ENCODE data around the gene WASHC2A.
"Not testable (repeated sequence)": the region's sequence is repeated elsewhere in the genome, so short reads cannot be mapped to it uniquely, and the experiment has no call there.

WASHC2A gene

DNA sequence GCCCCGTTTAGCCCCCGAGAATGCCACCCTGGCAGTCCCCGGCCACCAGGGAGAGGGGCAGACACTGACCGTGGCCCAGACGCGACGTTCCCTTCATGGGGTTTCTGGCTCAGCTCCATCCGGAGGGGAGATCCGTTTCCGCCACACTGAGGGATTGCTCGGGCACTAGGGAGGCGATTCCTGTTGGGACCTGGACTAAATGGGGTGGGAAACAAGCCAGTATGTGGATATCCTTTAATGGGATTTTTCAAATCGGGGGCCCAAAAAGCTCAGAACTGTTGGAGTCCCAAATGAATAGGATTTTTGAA lies 552 bp downstream of the WASHC2A start:
- DNase-seq (ENCODE audit: low read depth in 2 of 2) = not testable (repeated sequence)

DNA sequence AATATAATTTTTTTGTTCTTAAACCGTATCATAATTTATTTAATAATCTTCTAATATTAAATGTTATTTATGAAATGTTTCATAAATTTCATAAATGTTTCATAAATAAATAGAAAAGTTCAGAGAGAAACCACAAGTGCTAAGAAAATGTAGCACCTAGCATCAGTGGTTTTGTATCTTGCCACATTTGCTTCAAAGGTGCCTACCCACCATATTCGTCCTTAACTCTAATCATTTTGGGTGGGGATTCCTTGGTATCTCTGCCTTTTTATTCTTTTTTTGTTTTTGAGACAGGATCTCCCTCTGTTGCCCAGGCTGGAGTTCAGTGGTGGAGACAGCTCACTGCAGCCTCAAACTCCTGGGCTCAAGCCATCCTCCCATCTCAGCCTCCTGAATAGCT lies 7.4 kb downstream of the WASHC2A start:
- not testable (repeated sequence) for DNase-seq (ENCODE audit: low read depth in 2 of 2)

DNA sequence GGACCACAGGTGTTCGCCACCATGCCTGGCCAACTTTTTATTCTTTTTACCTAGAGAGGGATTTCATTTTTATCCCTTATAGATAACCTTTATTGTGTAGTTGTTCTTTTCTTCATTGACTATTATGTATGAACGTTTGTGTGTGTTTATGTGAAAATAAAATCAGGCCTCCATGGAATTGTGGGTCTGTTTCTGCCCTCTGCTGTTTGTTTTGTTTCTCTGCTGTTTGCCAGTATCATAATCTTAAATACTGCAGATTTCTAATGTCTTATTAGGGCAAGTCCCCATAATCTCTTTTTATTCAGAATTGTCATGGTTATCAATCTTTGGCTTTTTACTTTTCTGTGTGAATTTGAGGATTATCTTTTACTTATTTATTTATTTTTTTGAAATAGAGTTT lies 7.8 kb downstream of the WASHC2A start:
- not testable (repeated sequence) for DNase-seq (ENCODE audit: low read depth in 2 of 2)

DNA sequence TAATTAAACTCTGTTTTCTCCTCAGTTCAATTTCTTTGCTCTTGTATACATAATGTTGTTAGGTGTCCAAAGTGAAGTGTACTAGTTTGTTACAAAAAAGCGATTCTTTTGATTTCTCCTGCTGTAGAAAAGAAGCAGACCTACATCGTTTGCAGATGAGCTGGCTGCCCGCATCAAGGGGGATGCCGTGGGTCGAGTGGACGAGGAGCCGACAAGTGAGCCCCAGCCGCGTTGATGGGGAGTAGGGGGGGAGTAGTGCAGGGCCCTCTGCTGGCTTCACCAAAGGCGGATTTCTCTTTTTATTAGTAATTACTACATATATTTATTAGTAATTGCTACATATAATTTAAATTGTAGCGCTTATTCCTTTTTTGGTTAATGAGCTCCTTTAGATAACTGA lies 23.6 kb downstream of the WASHC2A start:
- DNase-seq (ENCODE audit: low read depth in 2 of 2) = not testable (repeated sequence)

DNA sequence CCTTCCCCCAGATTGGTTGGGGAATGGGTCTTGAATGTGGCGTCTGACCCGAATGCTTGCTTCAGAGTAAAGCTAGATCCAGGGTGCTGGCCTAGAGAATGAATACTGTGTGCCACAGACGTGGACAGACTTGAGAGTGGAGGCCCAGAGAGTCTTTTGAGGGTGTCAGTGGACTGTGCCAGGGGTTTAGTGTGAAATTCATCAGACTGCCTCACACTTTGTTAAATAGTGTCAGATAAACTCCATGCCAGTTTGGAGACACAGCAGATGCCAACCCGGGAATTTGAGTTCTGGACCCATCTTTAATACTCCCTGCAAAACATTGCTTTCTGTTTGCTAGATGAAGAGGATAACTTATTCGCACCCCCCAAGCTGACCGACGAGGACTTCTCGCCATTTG lies 25.2 kb downstream of the WASHC2A start:
- not testable (repeated sequence) for DNase-seq (ENCODE audit: low read depth in 2 of 2)

DNA sequence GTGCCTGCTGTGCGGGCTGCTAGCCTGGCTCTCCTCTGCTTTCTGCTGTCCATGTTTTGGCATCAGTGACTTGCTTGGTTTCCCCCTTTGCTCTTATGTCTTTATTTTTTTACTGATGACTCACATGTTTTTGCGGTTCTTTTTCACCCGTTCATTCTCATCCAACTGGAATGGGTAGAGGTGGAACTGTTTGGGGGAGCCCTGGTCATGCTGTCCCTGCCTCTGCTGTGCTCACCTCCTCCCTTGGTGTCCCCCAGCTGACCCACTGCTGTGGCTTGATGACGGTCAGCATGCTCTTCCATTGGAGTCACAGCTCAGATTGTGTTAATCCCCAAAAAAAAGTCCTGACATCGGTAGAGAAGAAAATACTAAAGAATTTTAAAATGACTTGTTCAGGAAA lies 26.9 kb downstream of the WASHC2A start:
- DNase-seq (ENCODE audit: low read depth in 2 of 2) = not testable (repeated sequence)

DNA sequence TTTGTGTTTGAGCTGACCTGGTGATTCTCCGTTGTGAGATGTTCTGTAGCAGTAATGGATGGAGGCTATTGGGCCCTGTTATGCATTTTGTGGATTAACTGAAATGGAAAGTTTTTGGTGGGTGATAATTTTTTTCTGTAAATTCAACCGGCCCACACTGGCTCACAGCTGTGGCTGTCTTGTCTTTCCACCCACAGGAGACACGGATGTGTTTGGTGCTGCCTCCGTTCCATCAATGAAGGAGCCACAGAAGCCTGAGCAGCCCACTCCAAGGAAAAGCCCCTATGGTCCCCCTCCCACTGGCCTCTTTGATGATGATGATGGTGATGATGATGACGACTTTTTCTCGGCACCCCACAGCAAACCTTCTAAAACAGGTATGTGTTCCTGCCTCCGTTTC lies 27.6 kb downstream of the WASHC2A start:
- not testable (repeated sequence) for DNase-seq (ENCODE audit: low read depth in 2 of 2)

DNA sequence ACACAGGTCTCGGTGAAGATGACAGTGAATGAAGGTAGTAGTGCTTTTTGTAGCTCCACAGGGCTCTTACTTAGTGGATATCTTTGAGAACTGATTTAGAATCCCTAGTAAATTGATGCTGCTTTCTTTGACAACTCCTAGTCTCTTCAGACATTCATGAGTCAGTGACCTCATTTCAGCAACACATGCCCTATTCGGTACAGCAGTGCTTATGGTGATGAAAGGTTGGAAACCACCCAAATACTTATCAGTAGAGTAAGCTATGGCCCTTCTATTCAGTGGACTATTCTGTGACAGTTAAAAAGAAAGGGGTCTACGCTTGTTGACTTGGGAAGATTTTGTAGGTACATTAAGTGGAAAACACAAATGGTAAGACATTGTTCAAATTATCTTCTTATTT lies 29.0 kb downstream of the WASHC2A start:
- DNase-seq (ENCODE audit: low read depth in 2 of 2) = not testable (repeated sequence)

DNA sequence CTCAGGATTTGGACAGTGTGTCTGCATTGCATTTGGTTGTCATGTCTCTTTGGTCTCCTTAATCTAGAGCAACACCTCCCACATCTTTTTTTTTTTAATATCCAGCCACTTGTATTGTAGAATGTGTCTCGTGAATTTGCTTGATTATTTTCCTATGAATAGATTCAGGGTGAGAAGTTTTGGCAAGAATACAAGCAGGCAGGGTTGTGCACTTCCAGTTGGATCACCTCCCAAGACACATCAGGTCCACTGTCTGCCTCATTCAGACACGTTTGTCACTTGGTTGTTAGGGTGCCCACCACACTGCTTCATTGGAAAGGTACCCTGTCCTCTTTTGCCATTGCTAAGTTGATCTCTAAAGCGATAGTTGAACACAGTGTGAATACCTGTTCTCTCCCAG lies 30.9 kb downstream of the WASHC2A start:
- DNase-seq (ENCODE audit: low read depth in 2 of 2) = not testable (repeated sequence)

DNA sequence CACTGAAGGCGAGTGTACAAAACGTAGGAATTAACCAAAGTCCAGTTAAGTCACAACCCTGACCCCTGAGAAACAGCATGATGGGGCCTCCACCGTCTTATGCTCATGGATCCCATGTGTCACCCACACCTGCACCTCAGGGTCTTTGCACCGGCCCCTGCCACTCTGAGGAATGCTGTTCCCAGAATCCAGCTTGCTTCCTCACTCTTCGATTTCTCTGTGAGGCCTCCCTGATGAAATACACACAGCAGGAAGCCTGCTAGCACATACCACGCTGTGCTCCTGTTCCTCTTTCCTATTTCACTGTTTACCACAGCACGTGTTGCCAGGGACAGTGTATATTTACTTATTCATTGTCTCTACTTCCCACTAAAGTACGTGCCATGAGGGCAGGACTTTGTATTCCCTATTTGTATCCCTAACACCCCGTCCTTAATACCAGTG lies 33.4 kb downstream of the WASHC2A start:
- not testable (repeated sequence) for DNase-seq (ENCODE audit: low read depth in 2 of 2)

DNA sequence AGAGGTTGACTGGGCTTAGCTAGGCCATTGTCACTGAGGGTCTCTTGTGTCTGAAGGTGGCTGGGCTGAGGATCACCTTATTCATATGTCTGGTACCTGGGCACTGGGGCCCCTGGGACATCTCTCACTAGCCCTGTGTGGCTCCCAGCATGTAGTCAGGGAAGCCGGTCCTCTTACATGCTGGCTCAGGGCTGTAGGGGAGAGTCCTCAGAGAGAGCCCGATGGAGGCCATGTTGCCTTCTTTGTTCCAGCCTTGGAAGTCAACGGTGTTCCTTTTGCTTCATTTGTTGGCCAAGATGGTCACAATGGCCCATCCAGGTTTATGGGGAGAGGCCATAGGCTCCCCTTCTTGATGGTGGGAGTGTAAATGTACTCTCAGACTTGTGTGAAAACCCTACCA lies 34.0 kb downstream of the WASHC2A start:
- DNase-seq (ENCODE audit: low read depth in 2 of 2) = not testable (repeated sequence)

DNA sequence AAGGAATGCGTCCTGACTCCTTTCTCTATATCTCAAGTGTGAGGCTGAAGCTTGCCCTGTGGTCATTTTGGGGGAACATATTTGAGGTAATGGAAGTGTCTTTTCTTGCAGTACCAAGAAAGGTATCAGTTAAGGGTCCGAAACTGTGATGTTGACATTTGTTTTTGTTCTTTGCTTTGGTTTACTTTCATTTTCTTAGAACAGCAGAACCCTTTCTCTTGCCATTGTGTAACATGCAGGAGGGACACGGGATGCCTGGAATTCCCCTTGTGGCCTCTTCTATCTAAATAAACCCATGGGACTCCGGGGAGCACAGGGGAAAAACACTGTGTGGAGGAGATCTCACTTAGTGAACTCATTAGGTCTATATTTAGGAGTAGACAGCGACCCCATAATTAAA lies 34.5 kb downstream of the WASHC2A start:
- not testable (repeated sequence) for DNase-seq (ENCODE audit: low read depth in 2 of 2)

DNA sequence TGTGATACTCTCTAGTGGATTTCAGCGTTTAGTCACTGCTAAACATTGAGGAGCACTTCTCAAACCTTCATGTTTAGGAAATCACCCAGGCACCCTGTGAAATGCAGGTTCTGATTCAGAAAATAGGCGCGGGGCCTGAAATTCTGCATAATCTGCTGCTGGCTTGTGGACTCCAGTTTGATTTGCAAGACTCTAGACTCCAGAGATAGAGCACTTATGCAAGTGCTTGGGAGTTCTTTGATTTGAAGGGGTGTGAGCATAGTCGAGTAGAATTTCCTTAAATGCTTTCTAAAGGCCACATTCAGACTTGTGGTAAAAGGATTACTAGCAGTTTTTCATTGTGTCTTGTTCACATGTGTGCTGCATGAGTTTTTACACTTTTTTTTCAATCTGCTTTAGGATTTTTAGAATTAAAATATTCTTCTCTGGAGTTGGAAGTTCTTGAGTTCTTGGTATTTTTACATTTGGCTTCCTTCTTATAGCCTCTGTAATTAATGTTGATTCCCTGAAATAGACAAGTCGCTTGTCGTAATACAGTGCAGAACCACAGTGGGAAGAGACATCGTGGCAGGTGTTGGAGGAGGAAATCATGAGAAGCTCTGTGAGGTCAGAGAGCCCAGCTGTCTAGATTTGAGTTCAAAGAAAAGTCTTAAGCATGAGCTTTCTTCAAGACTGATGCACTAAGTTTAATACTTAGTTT lies 41.4 kb downstream of the WASHC2A start:
- DNase-seq (ENCODE audit: low read depth in 2 of 2) = not testable (repeated sequence)

DNA sequence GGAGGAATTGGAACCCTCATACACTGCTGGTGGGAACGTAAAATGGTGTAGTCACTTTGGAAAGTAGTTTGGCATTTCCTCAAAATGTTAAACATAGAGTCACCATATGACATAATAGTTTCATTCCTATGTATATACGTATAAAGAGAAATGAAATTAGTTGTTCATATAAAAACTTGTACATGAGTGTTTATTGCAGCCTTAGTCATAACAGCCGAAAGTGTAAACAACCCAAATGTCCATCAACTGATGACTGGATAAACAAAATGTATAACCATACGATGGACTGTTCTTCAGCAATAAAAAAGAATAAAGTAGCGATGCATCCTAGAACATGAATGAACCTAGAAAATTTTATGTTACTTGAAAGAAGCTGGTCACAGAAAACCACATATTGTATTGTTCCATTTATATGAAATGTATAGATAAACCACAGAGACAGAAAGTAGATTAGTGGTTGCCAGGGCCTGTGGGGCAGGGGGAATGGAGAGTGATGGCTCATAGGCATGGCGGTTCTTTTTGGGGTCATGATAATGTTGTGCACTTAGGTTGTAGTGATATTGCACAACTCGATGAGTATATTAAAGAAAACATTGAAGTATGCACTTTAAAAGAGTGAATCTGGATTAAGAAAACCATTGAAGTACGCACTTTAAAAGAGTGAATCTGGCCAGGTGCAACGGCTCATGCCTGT lies 44.8 kb downstream of the WASHC2A start:
- not testable (repeated sequence) for DNase-seq (ENCODE audit: low read depth in 2 of 2)

DNA sequence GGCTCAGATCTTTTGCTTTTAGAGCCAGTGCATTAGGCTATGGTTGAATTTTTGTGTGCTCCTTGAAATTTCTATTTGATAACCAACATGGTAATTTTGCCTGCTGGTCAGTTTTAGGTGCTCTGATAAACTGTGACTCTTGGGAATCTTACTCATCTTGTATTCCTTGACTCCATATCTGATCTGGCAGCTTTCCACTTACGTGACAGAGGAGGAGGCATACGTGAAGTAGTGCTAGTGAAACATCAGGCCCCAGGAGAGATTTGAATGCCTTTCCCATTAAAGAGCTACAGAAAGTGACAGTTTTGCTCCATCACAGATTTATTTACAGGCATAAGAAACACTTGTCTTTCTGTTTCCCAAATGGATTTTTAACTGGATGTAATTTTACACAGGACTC lies 59.0 kb downstream of the WASHC2A start:
- DNase-seq (ENCODE audit: low read depth in 2 of 2) = not testable (repeated sequence)

DNA sequence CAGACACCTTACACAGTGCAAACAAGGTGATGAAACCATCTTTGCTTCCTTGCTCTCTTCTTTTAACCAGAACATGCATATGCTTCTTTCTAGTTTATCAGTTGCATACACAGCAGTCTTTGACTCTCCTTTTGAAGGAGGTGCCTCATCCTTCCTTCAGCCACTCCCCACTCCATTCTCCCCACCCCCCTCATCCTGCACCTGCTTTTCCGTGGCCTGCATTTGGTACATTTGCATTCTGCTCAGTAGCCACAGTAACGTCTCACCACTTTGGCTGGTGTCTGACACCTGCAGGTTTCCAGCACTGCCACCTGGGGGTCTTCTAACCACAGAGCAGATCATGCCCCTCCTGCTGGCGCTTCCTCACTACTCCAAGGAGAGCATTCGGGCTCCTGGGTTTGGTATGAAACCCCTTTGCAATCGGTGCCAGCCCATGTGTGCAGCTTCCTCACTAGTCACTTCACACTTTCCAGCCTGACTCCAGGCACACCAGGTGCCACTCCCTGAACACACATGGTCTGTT lies 60.1 kb downstream of the WASHC2A start:
- not testable (repeated sequence) for DNase-seq (ENCODE audit: low read depth in 2 of 2)

DNA sequence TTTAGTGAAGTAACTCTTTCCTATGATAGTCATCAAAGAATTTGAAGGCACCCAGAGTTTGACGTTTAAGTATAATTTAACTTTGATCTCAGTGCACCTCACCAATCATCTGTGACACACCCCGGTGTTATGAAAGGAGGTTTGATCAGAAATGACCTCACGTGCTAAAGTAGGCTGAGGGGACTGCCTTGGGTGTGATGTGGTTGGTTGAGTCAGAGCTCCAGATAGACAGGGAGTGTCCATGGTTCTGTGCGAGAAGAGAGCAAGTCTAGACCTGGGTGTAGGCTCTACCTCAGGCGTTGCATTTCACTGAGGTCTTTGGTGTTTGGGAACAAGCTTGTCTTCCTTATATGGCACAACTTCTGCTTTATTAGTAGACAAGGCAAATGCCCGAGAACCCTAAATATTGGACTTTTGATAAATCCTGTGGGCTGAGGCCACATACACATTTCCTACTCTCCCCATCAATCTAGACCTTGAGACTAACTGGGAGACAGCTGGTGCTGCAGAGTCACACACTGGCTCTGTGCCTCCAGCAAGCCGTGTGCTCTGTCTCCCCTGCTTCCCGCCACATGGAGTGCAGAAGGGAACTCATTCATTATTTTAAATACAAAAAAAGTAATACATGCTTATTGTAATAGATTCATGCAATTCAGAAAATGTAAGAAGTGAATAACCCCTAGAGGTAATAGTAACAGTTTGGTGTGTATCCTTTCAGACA lies 63.7 kb downstream of the WASHC2A start:
- not testable (repeated sequence) for DNase-seq (ENCODE audit: low read depth in 2 of 2)

DNA sequence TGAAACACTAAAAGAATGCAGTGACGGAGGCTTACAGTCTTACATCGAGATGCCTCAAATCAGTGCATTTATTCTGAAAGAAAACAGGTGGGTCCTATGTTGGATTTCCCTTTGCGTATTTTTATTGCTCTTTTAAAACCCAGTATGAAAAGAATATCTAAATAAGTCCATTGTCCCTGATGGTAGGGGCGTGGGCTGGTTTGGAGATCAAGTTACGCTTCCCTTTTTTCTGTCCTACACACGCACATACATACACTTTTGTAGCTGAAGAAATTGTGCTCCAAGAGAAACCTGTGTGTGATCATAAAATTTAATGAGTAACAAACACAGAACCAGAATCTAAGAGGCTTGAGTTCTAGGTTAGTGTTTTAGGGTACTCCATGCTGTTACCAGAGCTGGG lies 64.6 kb downstream of the WASHC2A start:
- DNase-seq (ENCODE audit: low read depth in 2 of 2) = not testable (repeated sequence)

DNA sequence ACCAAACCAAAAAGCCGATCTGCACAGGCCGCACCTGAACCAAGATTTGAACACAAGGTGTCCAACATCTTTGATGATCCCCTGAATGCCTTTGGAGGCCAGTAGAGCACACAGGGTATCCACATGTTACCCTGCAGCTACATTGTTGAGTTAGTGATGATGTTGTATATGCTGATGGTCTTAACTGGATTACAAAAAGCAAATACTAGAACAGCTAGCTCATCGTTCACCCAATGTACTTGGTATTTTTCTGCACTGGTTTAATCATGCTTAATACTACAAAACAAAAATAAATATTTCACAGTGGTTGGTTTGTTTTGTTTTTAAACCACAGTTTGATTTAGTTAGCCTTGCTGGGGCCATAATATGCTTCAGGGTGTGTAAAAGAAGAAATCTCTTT lies 65.1 kb downstream of the WASHC2A start:
- DNase-seq (ENCODE audit: low read depth in 2 of 2) = not testable (repeated sequence)

DNA sequence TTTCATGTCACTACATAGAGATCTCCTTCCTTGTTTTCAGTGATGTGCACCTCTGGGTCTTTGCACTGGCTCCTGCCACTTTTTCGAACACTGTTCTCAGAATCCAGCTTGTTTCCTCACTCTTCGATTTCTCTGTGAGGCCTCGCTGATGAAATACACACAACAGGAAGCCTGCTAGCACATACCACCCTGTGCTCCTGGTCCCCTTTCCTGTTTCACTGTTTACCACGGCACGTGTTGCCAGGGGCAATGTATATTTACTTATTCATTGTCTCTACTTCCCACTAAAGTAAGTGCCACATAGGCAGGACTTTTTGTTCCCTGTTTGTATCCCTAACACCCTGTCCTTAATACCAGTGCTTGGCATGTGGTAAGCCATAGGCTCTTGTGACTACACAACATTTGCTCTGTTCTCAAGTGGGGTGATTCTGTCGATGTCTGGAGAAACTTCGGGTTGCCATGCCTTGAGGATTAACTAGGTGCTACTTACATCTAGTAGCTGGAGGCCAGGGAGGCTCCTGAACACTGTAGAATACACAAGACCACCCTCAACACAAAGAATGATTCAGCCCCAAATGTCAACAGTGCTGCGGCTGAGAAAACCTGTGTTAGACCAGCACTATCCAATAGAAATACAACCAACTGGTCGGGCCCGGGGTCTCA lies 75.9 kb downstream of the WASHC2A start:
- not testable (repeated sequence) for DNase-seq (ENCODE audit: low read depth in 2 of 2)

DNA sequence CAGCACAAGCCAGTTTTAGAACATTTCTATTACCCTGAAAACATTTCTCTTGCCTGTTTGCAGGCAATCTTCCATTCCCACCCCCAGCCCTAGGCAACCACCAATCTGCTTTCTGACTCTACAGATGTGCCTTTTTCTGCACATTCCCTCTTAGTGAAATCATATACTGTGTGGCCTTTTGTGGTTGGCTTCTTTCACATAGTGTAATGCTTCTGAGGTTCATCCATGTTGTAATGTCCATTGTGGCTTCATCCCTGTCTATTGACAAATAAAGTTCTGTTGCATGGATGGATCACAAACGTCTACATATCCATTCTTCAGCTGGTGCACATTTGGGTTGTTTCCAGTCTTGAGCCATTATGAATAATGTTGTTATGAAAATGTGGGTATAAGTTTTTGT lies 77.8 kb downstream of the WASHC2A start:
- DNase-seq (ENCODE audit: low read depth in 2 of 2) = not testable (repeated sequence)

DNA sequence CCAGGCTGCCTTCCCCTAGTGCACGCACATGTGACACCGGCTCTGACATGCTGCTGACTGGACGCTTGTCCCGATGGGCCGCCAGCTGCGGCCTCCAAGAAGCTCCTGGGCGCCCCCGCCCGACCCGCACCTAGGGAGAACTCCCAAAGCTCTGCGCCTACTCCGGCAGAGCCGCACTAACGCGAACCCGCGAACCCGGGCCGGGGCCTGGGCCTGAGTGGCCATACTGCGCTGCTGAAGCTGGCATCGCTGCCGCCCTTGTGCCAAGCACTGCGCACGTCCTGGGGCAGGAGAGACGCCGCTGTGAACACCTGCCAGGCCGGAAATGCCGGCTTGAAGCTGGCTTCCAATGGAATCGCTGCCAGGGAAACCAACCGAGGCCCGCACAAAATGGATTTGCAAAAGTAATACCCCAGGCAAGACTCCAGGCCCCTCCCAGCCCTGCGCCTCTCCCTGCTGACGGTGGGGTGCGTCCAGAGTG lies 85.1 kb downstream of the WASHC2A start:
- DNase-seq (ENCODE audit: low read depth in 2 of 2) = no peak

All from activated CD8-positive, alpha-beta memory T cell treated with anti-CD3 and anti-CD28 coated beads for 4 hours (primary cell).